Fibroblast of the aortic adventitia (primary cell): ENCODE results near the gene MYO3A. TPM values are rescaled to one million over a fixed set of nuclear protein-coding genes. Genes with fewer than 3 reads are reported as not detected.

Experiments used
- DNase-seq: peaks from one replicate; pipeline ENCODE4 v3.0.0-alpha.2; 2010; ENCODE audit warnings: low read depth
- H3K4me3 ChIP-seq: 2 replicates; pipeline ENCODE4 v1.5.1; 2011; ENCODE audit warnings: low read depth, mild to moderate bottlenecking, control low read depth, low read length, moderate library complexity
- CTCF ChIP-seq: IDR thresholded peaks from 2 replicates; pipeline ENCODE4 v1.5.1; 2011; ENCODE audit warnings: mild to moderate bottlenecking, low read length, control low read depth, inconsistent platforms; ENCODE audit not compliant: insufficient read depth
- total RNA-seq: library from RNA; depleted of rRNA; stranded (reverse); fragments of >200 nt; gene quantifications from 2 replicates; pipeline ENCODE4 v1.2.3, GENCODE V29; 2012; ENCODE audit warnings: low replicate concordance

The MYO3A gene
- total RNA-seq, 1 donor = not detected

DNA sequence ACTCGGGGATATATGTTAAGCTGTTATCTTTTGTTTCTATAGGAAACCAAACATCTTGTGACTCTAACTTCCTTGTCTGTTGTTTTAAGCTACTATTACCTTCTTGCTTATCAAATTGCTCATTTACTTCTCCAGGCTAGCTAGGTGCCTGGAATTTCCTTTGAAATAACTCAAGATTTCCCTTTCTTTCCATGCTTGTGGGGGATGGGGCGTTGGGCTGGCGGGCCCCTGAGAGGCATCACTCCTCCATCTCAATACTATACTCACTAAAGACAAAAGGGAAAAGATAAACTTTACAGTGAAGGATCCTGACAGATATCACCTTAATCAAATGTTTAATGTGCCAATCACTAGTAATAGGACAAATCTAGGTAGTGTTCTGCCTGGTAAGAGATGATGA, 34.7 kb upstream of the MYO3A start:
- no peak for TF ChIP-seq CTCF
- no peak for DNase-seq
- no peak overlapping the region for H3K4me3 ChIP-seq

DNA sequence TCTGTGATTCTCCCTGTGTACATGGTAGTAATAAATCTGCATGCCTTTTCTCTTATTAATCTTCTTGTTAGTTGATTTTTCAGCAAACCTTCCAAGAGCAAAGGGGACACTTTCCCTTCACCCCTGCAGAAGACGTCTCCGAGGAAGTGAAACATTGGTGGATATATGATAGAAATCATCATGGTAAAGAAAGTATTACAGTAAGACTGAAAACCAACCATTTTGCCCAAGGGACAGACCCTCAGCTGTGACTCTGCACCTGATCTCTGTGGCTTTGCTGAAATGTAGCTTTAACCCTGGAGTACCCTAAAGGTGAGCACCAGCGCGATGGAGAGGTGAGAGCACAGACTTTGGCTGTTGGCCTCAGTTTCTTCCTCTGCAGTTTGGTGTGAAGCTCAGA, 32.8 kb upstream of the MYO3A start:
- no peak for TF ChIP-seq CTCF
- no peak overlapping the region for H3K4me3 ChIP-seq
- DNase-seq = no peak

GRCh38 chr10:25902002-25902401, 32.0 kb upstream of the MYO3A start:
- no peak for TF ChIP-seq CTCF
- DNase-seq = no peak
- H3K4me3 ChIP-seq = no peak overlapping the region

GRCh38 chr10:25907261-25907660, 26.8 kb upstream of the MYO3A start:
- H3K4me3 ChIP-seq = no peak overlapping the region
- no peak for DNase-seq
- TF ChIP-seq CTCF = no peak

DNA sequence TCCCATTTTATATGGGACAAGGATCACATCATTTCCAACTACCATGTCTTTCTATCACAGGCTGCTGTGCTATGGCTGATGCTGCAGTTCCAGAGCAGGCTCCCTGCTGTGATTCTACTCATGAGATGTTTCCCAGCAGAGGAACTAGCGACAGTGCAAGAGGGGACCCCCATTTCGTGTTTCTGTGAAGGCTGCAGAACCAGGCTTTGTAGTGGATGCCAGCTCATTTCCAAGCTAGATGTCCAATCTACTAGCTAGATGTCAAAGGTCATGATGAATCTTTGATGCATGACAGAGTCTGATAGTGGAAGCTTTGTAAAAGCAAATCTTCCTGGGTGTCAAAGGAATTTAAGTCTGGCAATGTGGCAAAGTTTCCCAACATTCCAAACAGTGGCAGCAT, 21.2 kb upstream of the MYO3A start:
- TF ChIP-seq CTCF = no peak
- no peak for DNase-seq
- no peak overlapping the region for H3K4me3 ChIP-seq

DNA sequence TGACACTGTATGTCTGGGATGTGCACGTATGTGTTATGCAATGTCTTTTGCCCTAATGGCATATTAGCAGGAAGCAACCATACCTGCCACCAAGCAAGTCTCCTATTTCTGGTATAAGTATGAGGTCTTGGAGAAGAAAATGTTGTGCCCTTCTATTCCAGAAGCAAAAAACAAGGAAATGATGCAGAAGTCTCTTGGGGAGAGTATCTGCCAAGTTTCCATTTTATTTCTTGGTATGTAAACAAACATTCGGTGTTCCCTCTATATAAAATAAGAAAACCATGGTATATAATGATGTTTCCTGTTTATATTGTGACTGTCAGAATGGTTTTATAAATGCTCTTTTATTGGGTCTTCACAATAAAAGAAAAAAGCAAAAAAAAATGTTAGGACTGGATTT, 19.3 kb upstream of the MYO3A start:
- DNase-seq = no peak
- no peak for TF ChIP-seq CTCF
- no peak overlapping the region for H3K4me3 ChIP-seq

- TF ChIP-seq CTCF = no peak
- no peak for DNase-seq
- no peak overlapping the region for H3K4me3 ChIP-seq
Observed at GRCh38 chr10:25934621-25935139, 651 bp downstream of the MYO3A start.
